HepG2 (cell line): ENCODE results near the gene C11orf54. TPM values are rescaled to one million over a fixed set of nuclear protein-coding genes. Genes with fewer than 3 reads are reported as not detected.

Experiments
- CCDC6 ChIP-seq: sonication (generic); formaldehyde crosslinking; IDR thresholded peaks from 2 replicates; pipeline ENCODE4 v1.8.1; 2022; ENCODE audit warnings: mild to moderate bottlenecking, missing genetic modification reagents, moderate library complexity
- EP300 ChIP-seq, 3 experiments: sonication (generic) in 1 of 3; formaldehyde crosslinking in 1 of 3; IDR thresholded peaks; 2 replicates each; pipeline versions ENCODE4 v1.5.1 to v1.6.1; 2011 to 2020; ENCODE audit warnings: low read depth in 2 of 3, low read length in 2 of 3, borderline replicate concordance in 1 of 3, improper control_type of control experiment in 1 of 3, mild to moderate bottlenecking in 1 of 3, missing genetic modification reagents in 1 of 3, moderate library complexity in 1 of 3
- FIP1L1 ChIP-seq: fragments of 200-400 bp; formaldehyde crosslinking; IDR thresholded peaks from 2 replicates; pipeline ENCODE4 v1.6.1; 2018; ENCODE audit warnings: low read depth, mild to moderate bottlenecking, low read length, moderate library complexity, borderline replicate concordance; ENCODE audit not compliant: insufficient read depth
- FOXP1 ChIP-seq, 2 experiments: fragments of 450-650 bp in 1 of 2; IDR thresholded peaks; 2 replicates each; pipeline ENCODE4 v1.6.1; 2017 to 2018; ENCODE audit warnings: antibody characterized with exemption in 1 of 2
- KDM2A ChIP-seq: sonication (generic); formaldehyde crosslinking; IDR thresholded peaks from 2 replicates; pipeline ENCODE4 v1.4.0; 2020; ENCODE audit warnings: low read depth, missing genetic modification reagents, borderline replicate concordance
- MED13 ChIP-seq: sonication (generic); formaldehyde crosslinking; IDR thresholded peaks from 2 replicates; pipeline ENCODE4 v1.5.0; 2020; ENCODE audit warnings: missing genetic modification reagents
- NFATC3 ChIP-seq: sonication (generic); formaldehyde crosslinking; IDR thresholded peaks from 2 replicates; pipeline ENCODE4 v1.5.1; 2020; ENCODE audit warnings: mild to moderate bottlenecking, missing genetic modification reagents
- NR3C1 ChIP-seq: sonication (generic); formaldehyde crosslinking; IDR thresholded peaks from 2 replicates; pipeline ENCODE4 v1.4.0; 2020; ENCODE audit warnings: missing genetic modification reagents
- SAFB2 ChIP-seq: sonication (generic); formaldehyde crosslinking; IDR thresholded peaks from 2 replicates; pipeline ENCODE4 v1.5.1; 2020; ENCODE audit warnings: missing genetic modification reagents, low read depth, mild to moderate bottlenecking, borderline replicate concordance
- SALL2 ChIP-seq: sonication (generic); formaldehyde crosslinking; IDR thresholded peaks from 2 replicates; pipeline ENCODE4 v1.8.1; 2023; ENCODE audit warnings: mild to moderate bottlenecking, missing genetic modification reagents, inconsistent platforms
- SMAD1 ChIP-seq: sonication (generic); formaldehyde crosslinking; IDR thresholded peaks from 2 replicates; pipeline ENCODE4 v1.4.0; 2020; ENCODE audit warnings: missing genetic modification reagents, low read depth, mild to moderate bottlenecking, borderline replicate concordance
- SMAD9 ChIP-seq: sonication (generic); formaldehyde crosslinking; IDR thresholded peaks from 2 replicates; pipeline ENCODE4 v1.5.1; 2020; ENCODE audit warnings: mild to moderate bottlenecking, missing genetic modification reagents
- THAP11 ChIP-seq: IDR thresholded peaks from 2 replicates; pipeline ENCODE4 v1.6.1; 2016; ENCODE audit warnings: missing biosample characterization, missing genetic modification reagents
- TRIM24 ChIP-seq: sonication (generic); formaldehyde crosslinking; IDR thresholded peaks from 2 replicates; pipeline ENCODE4 v1.8.0; 2022; ENCODE audit warnings: mild to moderate bottlenecking, missing genetic modification reagents
- ZNF274 ChIP-seq: sonication (generic); formaldehyde crosslinking; IDR thresholded peaks from 2 replicates; pipeline ENCODE4 v1.5.1; 2020; ENCODE audit warnings: mild to moderate bottlenecking, missing genetic modification reagents
- ZNF343 ChIP-seq: sonication (generic); formaldehyde crosslinking; IDR thresholded peaks from 2 replicates; pipeline ENCODE4 v1.4.0; 2020; ENCODE audit warnings: mild to moderate bottlenecking, missing genetic modification reagents
- ZNF768 ChIP-seq: sonication (generic); formaldehyde crosslinking; IDR thresholded peaks from 2 replicates; pipeline ENCODE4 v1.4.0; 2020; ENCODE audit warnings: missing genetic modification reagents
- ZNF772 ChIP-seq: sonication (generic); formaldehyde crosslinking; IDR thresholded peaks from 2 replicates; pipeline ENCODE4 v1.5.0; 2020; ENCODE audit warnings: mild to moderate bottlenecking, missing genetic modification reagents
- ZNF781 ChIP-seq: sonication (generic); formaldehyde crosslinking; IDR thresholded peaks from 2 replicates; pipeline ENCODE4 v1.5.1; 2020; ENCODE audit warnings: borderline replicate concordance, mild to moderate bottlenecking, missing genetic modification reagents; ENCODE audit errors: not compliant biosample characterization
- ZSCAN20 ChIP-seq: sonication (generic); formaldehyde crosslinking; IDR thresholded peaks from 2 replicates; pipeline ENCODE4 v1.4.0; 2020; ENCODE audit warnings: missing genetic modification reagents, mild to moderate bottlenecking, borderline replicate concordance
- polyA plus RNA-seq, 8 experiments: library from polyadenylated mRNA; depleted of rRNA in 3 of 8; stranded (reverse) in 7 of 8; unstranded in 1 of 8; fragments of >200 nt; fragmentation: Illumina TruSeq in 4 of 8; extraction: Trizol in 4 of 8; gene quantifications; 2 replicates each; pipeline versions ENCODE4 v1.2.1 to v1.2.3, GENCODE V29; 2011 to 2016; ENCODE audit warnings: low read depth in 4 of 8, missing spikeins in 1 of 8, mixed read lengths in 1 of 8; ENCODE audit not compliant: insufficient read depth in 1 of 8
- total RNA-seq, 5 experiments: library from RNA; depleted of rRNA; stranded (reverse); fragments of >200 nt; fragmentation: Illumina TruSeq; extraction: Trizol; gene quantifications; 2 replicates each; pipeline ENCODE4 v1.2.3, GENCODE V29; 2016; ENCODE audit warnings: low read depth in 1 of 5
- TF ChIP-seq, protein P1 (sequence below): IDR thresholded peaks from 2 replicates; pipeline ENCODE4 v1.6.1; 2016; ENCODE audit warnings: missing biosample characterization, missing genetic modification reagents, low read depth
- TF ChIP-seq, protein P2 (sequence below): sonication (generic); formaldehyde crosslinking; IDR thresholded peaks from 2 replicates; pipeline ENCODE4 v1.8.0; 2022; ENCODE audit warnings: low read depth, missing genetic modification reagents
- TF ChIP-seq, protein P3 (sequence below): sonication (generic); formaldehyde crosslinking; IDR thresholded peaks from 2 replicates; pipeline ENCODE4 v1.4.0; 2020; ENCODE audit warnings: missing genetic modification reagents, borderline replicate concordance

The C11orf54 gene
- total and polyA plus RNA-seq, 2 of the 13 experiments (the other 11 are each of a cell fraction or from before 2014, with no cell fraction given), result 42.7 to 50.1 TPM

DNA sequence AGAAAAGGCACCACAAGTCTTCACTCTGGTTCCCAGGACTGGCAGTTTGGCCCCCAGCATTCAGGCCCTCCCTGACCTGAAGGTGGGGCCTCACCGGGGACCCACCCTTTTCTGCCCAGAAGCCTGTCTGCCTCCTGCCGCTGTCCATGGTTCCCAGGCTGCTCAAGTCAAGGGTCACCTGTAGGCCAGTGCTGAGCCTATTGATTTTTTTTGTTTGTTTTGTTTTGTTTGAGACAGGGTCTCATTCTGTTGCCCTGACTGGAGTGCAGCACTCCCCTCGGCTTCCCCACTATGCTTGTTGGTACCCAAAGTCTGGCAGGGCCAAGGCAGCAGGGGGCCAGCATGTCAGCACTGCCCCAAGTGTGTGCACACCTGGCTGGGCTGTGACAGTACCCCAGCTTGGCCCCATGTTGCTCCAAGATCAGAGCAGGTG is 31.6 kb downstream of the C11orf54 start (continued):
- TF ChIP-seq TRIM24 (CRISPR knock-in tag) (no peak), SMAD1 (CRISPR knock-in tag) (no peak), NR3C1 (no peak), ZNF781 (CRISPR knock-in tag) (peak; percentile 75), FIP1L1 (no peak), ZNF772 (CRISPR knock-in tag) (peak; percentile 93), FOXP1 (IDR thresholded peaks at IDR 0.05) (no peak), FOXP1 (CRISPR knock-in tag; IDR thresholded peaks at IDR 0.05) (0 out of 2 replicates have a peak, but pooled peaks have one; percentile 42), SALL2 (CRISPR knock-in tag) (no peak), ZSCAN20 (CRISPR knock-in tag) (no peak), EP300 (IDR thresholded peaks at IDR 0.05; ENCODE audit: low read depth in 2 of 2, low read length in 2 of 2) (peak in 1 of 2 experiments; percentile 11; a peak in 1 of 4 replicates), EP300 (CRISPR knock-in tag; IDR thresholded peaks at IDR 0.05; ENCODE audit: borderline replicate concordance) (no peak), SAFB2 (no peak), ZNF768 (no peak), MED13 (CRISPR knock-in tag) (no peak), NFATC3 (no peak), CCDC6 (CRISPR knock-in tag) (no peak), KDM2A (CRISPR knock-in tag) (peak; percentile 67), ZNF343 (0 out of 2 replicates have a peak, but pooled peaks have one; percentile 58), ZNF274 (CRISPR knock-in tag) (no peak), THAP11 (CRISPR knock-in tag) (peak; percentile 68), SMAD9 (CRISPR knock-in tag) (no peak)
- TF ChIP-seq, protein P1, sequence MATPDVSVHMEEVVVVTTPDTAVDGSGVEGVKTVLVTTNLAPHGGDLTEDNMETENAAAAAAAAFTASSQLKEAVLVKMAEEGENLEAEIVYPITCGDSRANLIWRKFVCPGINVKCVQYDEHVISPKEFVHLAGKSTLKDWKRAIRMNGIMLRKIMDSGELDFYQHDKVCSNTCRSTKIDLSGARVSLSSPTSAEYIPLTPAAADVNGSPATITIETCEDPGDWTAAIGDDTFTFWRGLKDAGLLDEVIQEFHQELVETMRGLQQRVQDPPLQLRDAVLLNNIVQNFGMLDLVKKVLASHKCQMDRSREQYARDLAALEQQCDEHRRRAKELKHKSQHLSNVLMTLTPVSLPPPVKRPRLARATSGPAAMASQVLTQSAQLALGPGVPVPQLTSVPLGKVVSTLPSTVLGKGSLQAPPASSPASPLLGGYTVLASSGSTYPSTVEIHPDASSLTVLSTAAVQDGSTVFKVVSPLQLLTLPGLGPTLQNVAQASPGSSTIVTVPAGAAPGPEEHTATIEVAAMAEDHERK (CRISPR knock-in tag), result no peak
- TF ChIP-seq, protein P2, sequence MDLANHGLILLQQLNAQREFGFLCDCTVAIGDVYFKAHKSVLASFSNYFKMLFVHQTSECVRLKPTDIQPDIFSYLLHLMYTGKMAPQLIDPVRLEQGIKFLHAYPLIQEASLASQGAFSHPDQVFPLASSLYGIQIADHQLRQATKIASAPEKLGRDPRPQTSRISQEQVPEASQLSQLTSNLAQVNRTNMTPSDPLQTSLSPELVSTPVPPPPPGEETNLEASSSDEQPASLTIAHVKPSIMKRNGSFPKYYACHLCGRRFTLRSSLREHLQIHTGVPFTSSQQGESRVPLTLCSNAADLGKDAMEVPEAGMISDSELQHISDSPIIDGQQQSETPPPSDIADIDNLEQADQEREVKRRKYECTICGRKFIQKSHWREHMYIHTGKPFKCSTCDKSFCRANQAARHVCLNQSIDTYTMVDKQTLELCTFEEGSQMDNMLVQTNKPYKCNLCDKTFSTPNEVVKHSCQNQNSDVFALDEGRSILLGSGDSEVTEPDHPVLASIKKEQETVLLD, result no peak
- TF ChIP-seq, protein P3, sequence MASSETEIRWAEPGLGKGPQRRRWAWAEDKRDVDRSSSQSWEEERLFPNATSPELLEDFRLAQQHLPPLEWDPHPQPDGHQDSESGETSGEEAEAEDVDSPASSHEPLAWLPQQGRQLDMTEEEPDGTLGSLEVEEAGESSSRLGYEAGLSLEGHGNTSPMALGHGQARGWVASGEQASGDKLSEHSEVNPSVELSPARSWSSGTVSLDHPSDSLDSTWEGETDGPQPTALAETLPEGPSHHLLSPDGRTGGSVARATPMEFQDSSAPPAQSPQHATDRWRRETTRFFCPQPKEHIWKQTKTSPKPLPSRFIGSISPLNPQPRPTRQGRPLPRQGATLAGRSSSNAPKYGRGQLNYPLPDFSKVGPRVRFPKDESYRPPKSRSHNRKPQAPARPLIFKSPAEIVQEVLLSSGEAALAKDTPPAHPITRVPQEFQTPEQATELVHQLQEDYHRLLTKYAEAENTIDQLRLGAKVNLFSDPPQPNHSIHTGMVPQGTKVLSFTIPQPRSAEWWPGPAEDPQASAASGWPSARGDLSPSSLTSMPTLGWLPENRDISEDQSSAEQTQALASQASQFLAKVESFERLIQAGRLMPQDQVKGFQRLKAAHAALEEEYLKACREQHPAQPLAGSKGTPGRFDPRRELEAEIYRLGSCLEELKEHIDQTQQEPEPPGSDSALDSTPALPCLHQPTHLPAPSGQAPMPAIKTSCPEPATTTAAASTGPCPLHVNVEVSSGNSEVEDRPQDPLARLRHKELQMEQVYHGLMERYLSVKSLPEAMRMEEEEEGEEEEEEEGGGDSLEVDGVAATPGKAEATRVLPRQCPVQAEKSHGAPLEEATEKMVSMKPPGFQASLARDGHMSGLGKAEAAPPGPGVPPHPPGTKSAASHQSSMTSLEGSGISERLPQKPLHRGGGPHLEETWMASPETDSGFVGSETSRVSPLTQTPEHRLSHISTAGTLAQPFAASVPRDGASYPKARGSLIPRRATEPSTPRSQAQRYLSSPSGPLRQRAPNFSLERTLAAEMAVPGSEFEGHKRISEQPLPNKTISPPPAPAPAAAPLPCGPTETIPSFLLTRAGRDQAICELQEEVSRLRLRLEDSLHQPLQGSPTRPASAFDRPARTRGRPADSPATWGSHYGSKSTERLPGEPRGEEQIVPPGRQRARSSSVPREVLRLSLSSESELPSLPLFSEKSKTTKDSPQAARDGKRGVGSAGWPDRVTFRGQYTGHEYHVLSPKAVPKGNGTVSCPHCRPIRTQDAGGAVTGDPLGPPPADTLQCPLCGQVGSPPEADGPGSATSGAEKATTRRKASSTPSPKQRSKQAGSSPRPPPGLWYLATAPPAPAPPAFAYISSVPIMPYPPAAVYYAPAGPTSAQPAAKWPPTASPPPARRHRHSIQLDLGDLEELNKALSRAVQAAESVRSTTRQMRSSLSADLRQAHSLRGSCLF (CRISPR knock-in tag), result no peak
